T-helper 1 cell (primary cell): ENCODE measurements around the gene ACAA2.

Source experiments
- DNase-seq, 5 donors: peaks; one replicate each; pipeline ENCODE4 v3.0.0-alpha.2; 2012 to 2020

ACAA2 gene

GRCh38 chr18:49764032-49764431 is 49.3 kb downstream of the ACAA2 start:
- no peak for DNase-seq

- DNase-seq: no peak
These were observed 49.7 kb downstream of the ACAA2 start for GRCh38 chr18:49763590-49763989.

- DNase-seq: no peak
These were observed 50.9 kb downstream of the ACAA2 start for GRCh38 chr18:49762191-49763077.

GRCh38 chr18:49761771-49762170 is 51.6 kb downstream of the ACAA2 start:
- DNase-seq: no peak

- no peak for DNase-seq
These were observed 55.1 kb downstream of the ACAA2 start for GRCh38 chr18:49758263-49758610.

- DNase-seq: no peak
These were observed 55.6 kb downstream of the ACAA2 start for GRCh38 chr18:49757513-49758262.

- no peak for DNase-seq
These were observed 56.5 kb downstream of the ACAA2 start for GRCh38 chr18:49756671-49757362.

GRCh38 chr18:49756135-49756534 is 57.2 kb downstream of the ACAA2 start:
- no peak for DNase-seq

- DNase-seq: no peak
These were observed 57.8 kb downstream of the ACAA2 start for GRCh38 chr18:49755489-49755888.

- no peak for DNase-seq
These were observed 58.5 kb downstream of the ACAA2 start for GRCh38 chr18:49754866-49755265.

GRCh38 chr18:49753643-49754042 is 59.7 kb downstream of the ACAA2 start:
- DNase-seq: no peak

- no peak for DNase-seq
These were observed 61.3 kb downstream of the ACAA2 start for GRCh38 chr18:49752095-49752457.

- peak in 1 of 5 donors; percentile 15 for DNase-seq
These were observed 61.8 kb downstream of the ACAA2 start for GRCh38 chr18:49751427-49752094.

- no peak for DNase-seq
These were observed 63.8 kb downstream of the ACAA2 start for GRCh38 chr18:49749563-49749962.

GRCh38 chr18:49747876-49748275 is 65.5 kb downstream of the ACAA2 start:
- no peak for DNase-seq

GRCh38 chr18:49745045-49746014 is 68.0 kb downstream of the ACAA2 start:
- no peak for DNase-seq

- no peak for DNase-seq
These were observed 68.8 kb downstream of the ACAA2 start for GRCh38 chr18:49744376-49745008.

GRCh38 chr18:49743117-49743567 is 70.2 kb downstream of the ACAA2 start:
- DNase-seq: no peak

- DNase-seq: no peak
These were observed 70.8 kb downstream of the ACAA2 start for GRCh38 chr18:49742316-49743116.

- DNase-seq: no peak
These were observed 74.1 kb downstream of the ACAA2 start for GRCh38 chr18:49739275-49739674.
